HG02981 (cell line): ENCODE results near the gene ASIP.
"Not testable (repeated sequence)": the region's sequence is repeated elsewhere in the genome, so short reads cannot be mapped to it uniquely, and the experiment has no call there.

Experiments
- ATAC-seq: cut with Tn5 transposase; IDR thresholded peaks from one replicate; pipeline ENCODE4 v1.9.1; 2021; ENCODE audit warnings: mild to moderate bottlenecking, moderate library complexity; ENCODE audit not compliant: unreplicated experiment

ASIP gene

GRCh38 chr20:34240693-34241615 is at the start of gene ASIP:
ASIP (plus strand) TSS chr20:34241423; CDS start chr20:34260375, 18,952 bp downstream.
- ATAC-seq: no peak

- ATAC-seq: no peak
Observed at GRCh38 chr20:34193051-34193450, 48.2 kb upstream of the ASIP start.

GRCh38 chr20:34199183-34199582 is 42.0 kb upstream of the ASIP start:
- no peak for ATAC-seq

GRCh38 chr20:34200023-34200422 is 41.2 kb upstream of the ASIP start:
- no peak for ATAC-seq

- ATAC-seq: no peak
Observed at GRCh38 chr20:34201531-34201930, 39.7 kb upstream of the ASIP start.

GRCh38 chr20:34205172-34205880 is 35.9 kb upstream of the ASIP start:
- not testable (repeated sequence) for ATAC-seq

- ATAC-seq: no peak
Observed at GRCh38 chr20:34209111-34209510, 32.1 kb upstream of the ASIP start.

- no peak for ATAC-seq
Observed at GRCh38 chr20:34210271-34210670, 31.0 kb upstream of the ASIP start.

- no peak for ATAC-seq
Observed at GRCh38 chr20:34211591-34211990, 29.6 kb upstream of the ASIP start.

GRCh38 chr20:34213213-34213612 is 28.0 kb upstream of the ASIP start:
- no peak for ATAC-seq

GRCh38 chr20:34215711-34216381 is 25.4 kb upstream of the ASIP start:
- ATAC-seq: no peak

- ATAC-seq: no peak
Observed at GRCh38 chr20:34216382-34216742, 24.9 kb upstream of the ASIP start.

GRCh38 chr20:34220561-34220960 is 20.7 kb upstream of the ASIP start:
- ATAC-seq: no peak

GRCh38 chr20:34222208-34222607 is 19.0 kb upstream of the ASIP start:
- no peak for ATAC-seq

- ATAC-seq: not testable (repeated sequence)
Observed at GRCh38 chr20:34224251-34224650, 17.0 kb upstream of the ASIP start.

- no peak for ATAC-seq
Observed at GRCh38 chr20:34231634-34232033, 9.6 kb upstream of the ASIP start.

- ATAC-seq: no peak
Observed at GRCh38 chr20:34232494-34233087, 8.6 kb upstream of the ASIP start.

GRCh38 chr20:34233687-34234086 is 7.5 kb upstream of the ASIP start:
- ATAC-seq: no peak

- no peak for ATAC-seq
Observed at GRCh38 chr20:34235875-34236274, 5.3 kb upstream of the ASIP start.

- ATAC-seq: no peak
Observed at GRCh38 chr20:34237942-34238341, 3.3 kb upstream of the ASIP start.

- no peak for ATAC-seq
Observed at GRCh38 chr20:34240121-34240520, 1.1 kb upstream of the ASIP start.
